ENCODE measurements around the gene ARF1.

Gene ARF1

DNA sequence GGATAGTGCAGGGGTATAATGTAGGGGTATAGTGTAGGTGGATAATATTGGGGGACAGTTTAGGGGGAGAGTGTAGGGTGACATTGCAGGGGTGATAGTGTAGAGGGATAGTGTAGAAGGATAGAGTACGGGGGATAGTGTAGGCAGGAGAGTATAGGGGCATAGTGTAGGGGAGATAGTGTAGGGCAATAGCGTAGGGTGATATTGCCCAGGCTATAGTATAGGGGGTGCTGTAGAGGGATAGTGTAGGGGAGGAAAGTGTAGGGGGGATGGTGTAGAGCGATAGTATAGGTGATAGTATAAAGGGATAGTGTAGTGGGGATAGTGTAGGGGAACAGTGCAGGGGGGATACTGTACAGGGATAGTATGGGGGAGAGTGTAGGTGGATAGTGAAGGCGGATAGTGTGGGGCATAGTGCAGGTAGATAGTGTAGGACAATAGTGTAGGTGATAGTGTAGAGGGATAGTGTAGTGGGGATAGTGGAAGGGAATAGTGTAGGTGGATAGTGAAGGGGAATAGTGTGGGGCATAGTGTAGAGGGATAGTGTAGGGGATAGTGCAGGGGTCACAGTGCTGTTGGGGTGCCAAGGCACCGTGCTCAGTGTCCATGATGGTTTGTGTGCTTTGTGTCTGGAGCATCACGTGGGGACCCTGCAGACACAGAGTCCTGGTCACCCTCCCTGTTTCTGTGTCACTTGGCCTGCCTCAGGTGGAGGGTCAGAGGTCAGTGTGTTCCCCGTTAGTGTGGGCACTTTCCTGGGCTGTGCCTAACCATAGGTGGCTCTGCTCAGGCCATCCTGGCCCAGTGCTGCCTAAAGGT, 10.5 kb upstream of the ARF1 start:
- DNase-seq: no peak

DNA sequence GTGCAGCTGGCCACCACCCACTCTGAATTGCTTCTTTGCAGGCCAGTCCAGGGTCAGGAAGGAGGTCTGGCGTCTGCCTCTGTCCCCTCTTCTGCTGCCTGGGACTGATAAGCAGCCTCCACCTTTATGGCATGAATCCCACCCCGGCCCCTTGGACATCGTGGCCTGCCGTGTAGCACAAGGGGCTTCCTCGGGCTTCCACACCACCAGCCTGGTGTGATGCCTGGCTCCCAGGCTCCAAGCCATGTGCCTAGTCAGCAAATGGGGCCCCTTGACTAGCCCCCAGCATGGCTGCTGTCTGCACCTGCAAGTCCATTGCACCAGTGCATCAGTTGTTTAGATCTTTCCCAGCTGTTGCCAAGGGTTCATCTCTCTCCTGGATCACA, 9.9 kb upstream of the ARF1 start:
- DNase-seq: no peak

DNA sequence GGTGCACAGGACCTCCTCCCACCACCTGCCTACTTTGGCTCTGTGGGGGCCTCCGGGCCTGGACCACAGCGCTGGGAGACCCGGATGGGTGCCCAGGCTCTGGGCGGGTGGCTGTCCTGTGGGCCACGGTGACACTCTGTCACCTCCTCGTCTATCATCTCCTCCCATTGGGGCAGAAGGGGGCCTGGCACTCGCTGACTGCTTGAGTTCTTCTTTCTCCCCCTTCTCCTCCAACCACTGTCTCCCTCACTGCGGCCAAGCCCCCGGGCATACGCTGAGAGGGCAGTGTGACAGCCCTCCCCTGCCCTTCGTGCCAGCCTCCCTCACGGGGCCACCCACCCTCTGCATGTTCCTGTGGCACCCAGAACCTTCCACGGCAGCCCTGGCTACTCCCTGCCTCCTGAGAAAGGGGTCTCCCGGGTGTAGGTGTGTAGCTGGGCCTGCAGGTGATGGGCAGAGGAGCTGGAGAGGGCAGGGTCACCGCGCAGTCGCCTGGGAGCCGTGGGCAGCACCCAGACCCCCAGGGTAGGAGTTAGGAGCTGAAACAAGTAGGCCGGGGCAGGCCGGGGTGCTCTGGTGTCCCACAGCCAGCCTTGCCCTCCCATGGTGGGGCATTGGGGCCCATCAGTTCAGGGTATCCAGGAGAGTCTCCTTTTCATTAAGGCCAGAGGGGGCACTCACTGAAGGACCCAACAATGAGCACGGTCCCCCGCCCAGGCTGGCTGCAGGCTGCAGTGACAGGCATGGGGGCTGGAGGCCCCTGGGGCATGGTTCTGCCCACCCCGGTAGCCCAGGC, 9.2 kb upstream of the ARF1 start:
- no peak for DNase-seq

DNA sequence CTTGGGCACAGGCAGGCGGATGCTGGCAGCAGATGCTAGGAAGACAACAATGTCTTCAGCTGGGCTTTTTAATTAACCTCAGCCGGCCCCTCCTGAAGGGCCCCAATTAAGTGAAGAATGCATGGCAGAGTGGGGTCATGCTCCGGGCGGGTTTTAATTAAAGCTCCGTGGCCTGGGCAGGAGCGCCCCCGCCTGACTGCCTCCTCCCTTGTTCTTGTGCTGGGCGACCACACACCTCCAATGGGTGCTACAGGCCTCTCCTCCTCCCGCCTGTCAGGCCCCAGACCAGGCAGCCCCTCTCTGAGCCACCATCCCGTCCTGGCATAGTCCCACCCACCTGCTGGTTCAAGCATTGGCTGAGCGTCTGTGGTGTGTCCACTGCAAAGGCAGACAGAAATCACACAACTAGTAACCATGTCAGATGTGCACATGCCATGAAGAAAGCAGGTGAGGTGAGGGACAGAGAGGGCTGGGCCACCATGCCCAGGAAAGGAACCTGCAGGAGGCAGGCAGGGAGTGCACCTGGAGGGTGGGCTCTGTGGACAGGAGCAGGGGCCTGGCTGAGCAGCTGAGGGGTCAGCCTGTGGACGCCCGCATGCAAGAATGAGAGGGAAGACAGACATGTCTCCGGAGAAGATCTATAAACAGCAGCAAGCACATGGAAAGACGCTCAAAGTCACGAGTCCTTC, 8.5 kb upstream of the ARF1 start:
- DNase-seq: no peak

DNA sequence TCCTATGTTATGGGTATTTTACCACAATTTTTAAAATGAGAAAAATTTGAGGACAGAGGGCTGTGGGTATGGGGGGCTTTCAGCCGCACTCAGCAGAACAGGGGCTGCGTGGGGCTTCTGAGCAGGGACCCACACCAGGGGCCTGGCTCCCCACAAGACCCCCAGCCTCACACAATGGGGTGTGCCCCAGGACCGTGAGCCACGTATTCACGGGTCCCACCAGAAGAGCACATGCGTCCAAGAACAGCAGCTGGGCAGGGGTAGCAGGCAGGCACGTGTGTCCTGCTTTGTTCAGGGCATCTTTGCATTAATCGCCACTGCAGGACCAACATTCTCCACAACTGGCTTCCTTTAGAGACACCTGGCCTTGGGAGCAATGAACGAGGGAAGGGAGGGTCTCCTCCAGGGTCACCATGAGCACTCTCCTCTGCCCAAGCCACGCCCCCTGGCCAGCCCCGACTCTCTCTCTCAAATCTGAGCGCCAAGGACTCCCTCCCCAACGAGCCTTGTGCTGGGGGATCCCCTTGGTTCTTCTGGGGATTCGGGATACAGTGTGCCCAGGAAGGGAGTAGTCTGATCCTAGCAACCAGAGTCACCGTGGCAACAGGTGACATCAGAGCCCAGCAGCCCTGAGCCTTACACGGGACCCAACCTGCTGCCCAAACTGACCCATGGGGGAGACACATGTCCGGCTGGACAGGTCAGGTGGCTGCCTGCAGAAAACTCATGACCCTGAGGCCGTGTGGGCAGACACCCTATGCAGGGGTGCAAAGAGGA, 7.4 kb upstream of the ARF1 start:
- DNase-seq: no peak

DNA sequence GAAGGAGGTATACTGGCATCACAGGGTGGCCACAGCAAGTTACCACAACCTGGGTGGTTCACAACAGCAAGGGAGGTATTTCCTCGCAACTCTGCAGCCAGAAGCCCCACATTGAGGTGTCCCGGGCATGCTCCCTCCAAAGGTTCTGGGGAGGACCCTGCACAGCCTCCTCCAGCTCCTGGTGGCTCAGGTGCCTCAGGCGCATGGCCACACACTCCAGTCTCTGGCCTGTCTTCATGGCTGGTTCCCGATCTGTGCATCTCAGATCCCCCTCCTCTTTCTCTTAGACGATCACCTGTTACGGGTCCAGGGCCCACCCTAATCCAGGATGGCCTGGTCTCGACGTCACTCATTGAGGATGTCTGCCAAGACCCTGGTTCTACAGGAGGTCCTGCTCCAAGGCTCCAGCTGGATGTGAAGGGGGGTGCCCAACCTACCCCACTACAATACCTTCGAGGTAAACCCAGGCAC, 6.7 kb upstream of the ARF1 start:
- DNase-seq: no peak

DNA sequence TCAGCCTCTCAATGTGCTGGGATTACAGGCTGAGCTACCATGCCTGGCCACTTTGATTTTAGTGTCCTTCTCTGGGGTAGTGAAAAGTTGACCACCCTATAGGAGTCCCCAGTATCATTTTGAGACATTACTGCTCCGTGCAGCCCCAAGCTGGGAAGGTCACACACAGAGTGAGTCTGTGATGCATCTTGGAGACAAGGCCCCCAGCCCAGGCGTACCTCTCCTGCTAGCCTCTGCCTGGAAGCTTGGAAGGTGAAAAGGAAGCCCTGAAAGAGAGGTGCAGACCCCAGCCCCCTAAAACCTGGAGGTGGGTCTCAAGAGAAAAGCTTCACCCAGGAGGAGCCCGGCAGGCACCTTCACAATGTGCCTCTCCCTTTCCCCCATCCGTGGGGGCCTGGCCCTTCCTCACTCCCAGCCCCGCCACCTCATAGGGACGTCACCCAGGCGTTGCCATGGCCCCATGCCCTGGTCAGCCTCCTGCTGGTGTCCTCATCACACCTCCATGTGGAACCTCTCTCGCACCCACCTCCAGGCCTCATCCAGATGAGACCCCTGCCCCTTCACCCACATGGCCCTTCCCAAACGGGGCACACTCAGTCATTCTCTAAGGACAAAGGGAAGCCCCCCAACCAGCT, 5.6 kb upstream of the ARF1 start:
- DNase-seq: no peak

DNA sequence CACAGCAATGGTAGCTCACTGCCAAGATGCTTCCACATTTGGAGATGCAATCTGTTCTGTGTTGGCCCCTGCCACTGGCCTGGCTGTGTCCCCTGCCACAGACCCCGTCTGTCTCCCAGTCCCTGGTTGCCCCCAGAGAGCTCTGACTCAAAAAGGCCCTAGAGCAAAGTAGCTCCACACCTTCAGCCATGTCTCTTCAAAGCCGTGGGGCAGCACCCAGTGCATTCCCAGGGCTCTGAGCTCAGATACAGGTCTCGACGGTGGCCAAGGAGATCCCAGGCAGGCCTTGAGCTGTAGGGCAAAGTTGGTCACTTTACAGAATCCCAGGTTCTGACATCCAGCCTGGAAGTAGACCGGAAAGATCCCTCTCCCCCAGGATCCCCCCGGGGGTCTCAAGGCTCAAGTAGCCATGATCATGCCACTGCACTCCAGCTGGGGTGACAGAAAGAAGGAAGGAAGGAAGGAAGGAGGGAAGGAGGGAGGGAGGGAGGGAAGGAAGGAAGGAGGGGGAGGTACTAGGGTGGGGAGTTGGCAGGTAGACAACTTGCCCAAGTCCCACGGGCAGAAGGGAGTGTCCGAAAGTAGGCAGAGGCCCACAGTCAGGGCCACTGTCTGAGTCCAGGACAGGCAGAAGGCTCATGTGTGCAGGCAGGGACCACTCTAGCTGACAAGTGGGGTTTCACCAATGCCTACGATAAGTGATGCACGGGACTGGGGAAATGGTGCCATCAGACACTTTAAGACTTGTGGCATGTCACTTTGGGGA, 4.8 kb upstream of the ARF1 start:
- no peak for DNase-seq

DNA sequence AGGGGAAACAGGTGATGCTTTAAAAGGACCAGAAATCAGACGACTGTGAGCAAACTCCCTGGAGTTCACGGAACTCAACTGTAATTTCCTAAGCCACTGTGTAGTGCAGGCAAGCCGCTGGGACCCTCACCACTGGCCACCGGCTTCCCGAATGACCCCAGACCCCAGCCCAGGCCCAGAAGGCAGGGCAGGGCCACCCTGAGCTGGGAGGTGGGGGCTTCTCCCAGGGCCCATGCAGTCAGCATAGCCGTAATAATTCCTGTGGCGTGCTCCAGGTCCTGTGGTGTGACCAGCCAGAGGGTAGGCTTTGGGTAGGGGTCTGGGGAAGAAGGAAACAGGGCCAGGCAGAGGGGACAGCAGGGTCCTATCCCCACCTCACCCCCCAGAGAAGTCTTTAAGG, 3.5 kb upstream of the ARF1 start:
- no peak for DNase-seq

DNA sequence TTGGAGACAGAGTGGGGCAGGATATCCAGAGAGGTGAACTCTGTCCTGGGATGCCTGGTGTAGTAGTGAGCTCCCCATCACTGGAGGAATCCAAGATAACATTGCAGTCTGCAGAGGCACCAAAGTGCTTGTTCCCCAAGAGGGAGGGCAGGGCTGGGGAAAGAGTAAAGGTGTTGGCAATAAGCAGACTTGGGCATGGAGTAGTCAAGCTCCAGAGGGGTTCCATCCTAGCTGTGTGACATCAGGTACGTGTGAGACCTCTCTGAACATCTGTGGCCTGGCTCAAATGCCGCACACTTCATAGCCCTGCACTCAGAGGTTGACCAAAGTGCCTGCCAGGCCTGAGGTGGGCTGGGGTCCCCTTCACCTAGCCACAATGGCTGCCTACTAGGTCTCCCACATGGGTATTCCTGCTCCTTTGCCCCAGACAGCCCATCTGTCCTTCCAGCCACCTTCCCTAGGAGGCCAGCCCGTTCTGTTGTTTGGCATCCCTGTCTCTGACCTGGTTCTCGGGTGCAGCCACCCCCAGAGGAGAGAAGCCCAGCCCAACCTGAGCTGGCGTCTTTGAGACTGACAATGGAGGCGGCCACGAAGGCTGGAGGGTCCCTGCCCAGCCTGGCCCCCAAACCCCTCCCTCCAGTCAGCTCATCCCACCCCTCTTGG, 2.8 kb upstream of the ARF1 start:
- no peak for DNase-seq

DNA sequence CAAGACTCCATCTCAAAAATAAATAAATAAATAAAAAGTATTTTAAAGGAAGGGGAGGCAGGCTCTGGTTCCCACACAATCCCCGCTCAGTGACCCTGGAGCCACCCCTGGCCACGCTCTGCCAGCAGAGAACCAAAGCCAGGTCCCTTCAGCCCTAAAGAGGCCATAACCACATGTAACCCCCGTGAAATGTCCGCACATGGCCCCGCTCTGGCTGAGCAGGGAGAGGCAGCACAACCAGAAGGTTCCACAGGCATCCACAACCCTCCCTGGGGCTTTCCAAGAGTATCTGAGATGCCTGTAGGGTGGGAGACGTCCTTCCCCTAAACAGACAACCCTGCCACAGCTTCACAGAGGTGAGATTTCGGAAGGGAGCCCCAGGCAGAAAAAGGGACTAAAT, 1.4 kb upstream of the ARF1 start:
- no peak for DNase-seq

DNA sequence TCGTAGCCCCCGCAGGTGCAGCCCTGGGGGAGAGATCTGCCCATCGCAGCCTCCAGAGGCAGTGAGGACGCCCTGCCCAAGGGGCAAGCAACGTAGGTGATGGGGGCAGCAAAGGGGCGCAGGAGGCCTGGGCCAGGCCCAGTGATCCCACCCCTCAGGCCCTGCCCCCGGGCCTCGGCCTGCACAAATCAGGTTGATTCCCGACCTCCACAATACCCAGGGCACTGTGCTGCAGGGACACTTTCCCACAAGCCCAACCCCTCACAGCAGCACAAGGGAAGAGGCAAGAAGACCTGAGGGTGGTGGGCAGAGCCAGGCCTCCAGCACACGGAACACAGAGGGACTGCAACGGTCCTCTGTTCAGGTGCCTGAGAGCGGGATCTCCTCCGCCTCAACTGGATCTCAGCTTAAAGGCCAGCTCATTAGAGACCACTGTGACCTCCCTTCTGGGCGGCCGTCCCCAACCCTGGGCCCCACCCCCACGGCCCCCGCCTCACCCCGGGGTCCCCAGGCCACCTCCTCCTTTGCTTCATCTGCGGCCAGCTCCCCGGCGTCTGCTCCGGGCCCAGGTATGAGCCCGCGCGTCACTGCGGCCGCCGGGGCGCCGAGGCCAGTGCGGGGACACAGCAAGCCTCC, 812 bp upstream of the ARF1 start:
- no peak for DNase-seq

DNA sequence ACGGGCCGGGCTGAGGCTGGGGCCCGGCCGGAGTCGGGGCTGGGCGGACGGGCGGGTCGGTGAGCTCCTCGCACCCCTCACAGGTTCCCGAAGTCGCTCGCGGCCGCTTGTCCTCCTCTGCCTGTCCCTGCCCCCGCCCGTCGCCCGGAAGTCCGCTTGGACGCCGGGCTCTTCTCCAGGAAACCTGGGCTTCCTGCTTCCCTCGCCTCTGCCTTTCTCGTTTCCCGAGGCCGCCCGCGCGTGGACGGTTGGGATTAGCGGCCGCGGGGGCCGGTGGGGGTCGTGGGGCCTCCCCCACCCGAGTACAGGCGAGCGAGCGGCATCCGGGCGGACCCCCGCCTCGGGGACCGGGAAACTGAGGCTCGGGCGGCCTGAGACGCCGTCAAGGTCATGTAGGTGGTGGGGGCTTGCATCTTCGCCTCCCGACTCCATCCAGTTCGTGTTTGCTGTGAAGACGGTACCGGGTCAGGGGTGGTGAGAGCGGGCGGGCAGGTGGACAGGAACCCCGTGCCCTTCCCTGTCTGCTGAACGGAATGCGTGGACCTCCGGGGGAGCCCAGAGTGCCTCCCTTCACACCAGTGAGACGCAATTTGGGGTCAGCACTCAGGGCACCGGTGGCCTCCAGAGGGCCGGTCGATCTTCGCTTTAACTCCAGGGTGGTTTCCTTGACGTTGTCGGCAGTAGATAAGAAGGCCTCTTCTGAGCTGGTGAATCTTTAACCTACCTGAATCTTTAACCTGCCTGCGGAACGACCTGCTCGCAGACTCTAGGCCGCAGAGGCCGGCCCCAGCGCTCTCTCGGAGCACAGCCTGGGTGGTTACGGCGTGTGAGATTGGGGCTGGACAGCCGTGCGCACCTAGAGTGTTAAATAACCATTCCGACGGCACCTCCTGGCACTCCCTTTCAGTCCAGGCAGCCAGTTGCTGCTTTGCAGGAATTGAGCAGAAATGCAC, 686 bp downstream of the ARF1 start:
- DNase-seq: peak; percentile 41

DNA sequence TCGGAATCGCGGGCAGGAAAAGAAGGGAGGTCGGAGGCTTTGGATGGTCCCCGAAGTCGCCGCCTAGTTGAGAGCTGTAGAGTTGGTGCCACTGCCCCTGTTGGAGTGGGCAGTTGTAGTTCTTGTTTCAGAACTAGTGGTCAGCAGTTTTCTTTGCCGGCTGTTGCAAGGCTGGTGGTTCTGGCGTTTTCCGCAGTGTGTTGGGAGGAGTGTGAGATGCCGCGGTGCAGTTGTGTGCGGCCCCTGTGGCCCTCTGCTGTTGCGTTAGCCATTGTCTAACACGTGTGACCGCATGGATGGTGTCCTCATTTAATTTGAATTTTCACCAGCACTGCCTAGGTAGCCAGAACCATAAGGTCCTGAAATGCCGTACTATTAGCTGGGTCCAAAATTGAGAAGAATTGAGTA, 1.4 kb downstream of the ARF1 start:
- no peak for DNase-seq

DNA sequence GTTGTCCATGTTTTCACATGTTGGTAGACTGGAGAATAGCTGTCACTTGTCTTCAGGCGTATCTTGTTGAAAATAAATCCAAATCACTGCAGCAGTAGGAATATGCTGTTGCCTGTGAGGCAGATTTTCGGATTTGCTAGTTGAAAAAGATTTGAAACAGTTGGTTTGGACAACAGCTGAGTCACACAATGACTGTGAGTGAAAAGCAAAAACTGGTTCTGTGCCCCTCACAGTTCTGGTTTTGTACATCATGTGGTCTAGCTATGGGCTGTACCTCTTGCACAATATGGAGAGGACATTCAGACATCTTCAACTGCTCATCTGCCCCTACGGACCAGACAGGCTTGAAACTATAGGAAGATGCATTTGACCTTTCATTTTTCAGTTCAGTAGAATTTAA, 1.8 kb downstream of the ARF1 start:
- no peak for DNase-seq

DNA sequence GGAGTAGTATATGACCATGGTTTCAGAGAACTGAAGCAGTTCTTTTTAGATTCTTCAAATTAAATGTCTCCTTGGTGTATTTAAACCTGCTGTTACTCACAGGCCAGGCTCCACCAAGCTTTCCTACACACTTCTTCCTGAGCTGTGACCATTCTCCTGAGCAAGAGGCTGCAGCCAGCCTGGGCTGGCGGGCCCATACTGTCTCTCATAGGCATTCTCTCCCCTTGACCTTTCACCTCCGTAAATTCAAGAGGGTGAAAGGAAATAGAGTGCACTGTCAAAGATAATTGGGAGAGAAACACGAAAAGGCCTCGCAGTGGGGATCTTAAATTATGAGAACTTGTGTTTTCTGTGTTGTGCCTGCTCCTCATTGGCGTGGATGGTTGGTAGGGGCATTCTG, 2.3 kb downstream of the ARF1 start:
- no peak for DNase-seq

DNA sequence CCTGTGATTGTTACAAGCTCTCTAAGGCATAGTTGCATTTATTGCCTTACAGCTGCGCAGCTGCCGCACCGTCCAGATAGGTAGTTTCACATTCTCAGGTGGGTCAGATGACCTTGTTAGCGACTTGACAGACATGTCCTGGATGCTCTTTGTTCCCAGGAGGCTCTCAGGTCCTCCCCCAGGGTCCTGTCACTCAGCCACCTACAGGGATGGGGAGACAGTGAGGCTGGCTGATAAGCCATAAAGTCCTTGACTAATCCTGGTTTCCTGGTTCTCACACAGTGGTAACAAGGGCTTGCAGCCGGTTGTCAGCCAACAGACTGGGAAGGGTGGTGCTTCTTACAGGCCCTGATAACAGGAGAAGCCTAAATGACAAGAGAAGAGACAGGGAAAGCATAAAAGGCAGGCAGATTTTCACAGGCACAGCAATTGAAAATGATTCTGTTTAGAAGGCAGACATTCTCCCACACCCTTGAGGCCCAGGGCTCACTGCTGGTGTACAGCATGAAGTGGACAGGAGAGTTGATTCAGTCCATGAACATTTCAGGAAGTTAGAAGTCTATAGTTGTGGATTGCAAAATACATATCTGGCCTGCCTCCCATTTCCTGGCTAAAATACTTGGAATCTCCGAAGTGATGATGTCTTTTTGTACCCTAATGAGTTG, 2.9 kb downstream of the ARF1 start:
- no peak for DNase-seq

DNA sequence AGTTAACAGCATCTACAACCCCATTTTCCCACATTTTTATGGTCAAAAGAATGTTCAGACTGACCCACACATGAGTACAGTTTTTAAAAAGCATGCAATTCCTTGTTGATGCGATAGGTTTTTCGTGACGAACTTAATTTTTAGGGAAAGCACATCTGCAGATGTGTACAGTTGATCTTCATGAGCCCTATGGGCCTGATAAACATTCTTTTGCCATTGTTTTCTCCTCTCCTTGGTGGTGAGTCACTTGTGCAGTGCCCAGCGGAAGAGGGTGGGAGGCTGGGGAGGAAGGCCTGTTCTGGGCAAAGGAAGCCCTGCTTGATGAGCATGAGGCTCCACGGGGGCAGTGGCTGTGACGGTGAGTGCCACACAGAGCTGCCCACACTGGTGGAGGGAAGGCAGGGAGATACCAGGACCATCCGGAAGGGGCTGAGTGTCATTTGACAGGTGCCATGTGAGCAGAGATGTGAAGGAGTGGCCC, 5.3 kb downstream of the ARF1 start:
- no peak for DNase-seq
